ENCODE results near the gene ANXA4. TPM values are rescaled to one million over a fixed set of nuclear protein-coding genes. Genes with fewer than 3 reads are reported as not detected.

ANXA4 gene
- total and polyA plus RNA-seq, 7 donors, result 33.3 to 183 (median 55.8) TPM

- Histone ChIP-seq H3K4me1 (no peaks in the 10 kb centered on the region), H3K4me3 (no peak overlapping the region), H3K9me3 (no peaks in the 10 kb centered on the region), H3K36me3 (no peaks in the 10 kb centered on the region), H3K27ac (no peak overlapping the region), H3K27me3 (no peaks in the 10 kb centered on the region)
- no peak for DNase-seq
- 70 to 83% methylated on average over 3 of the region's 3 CpGs for WGBS, 2 donors
- TF ChIP-seq EP300 (IDR thresholded peaks at IDR 0.05) (no peak), POLR2A (IDR thresholded peaks at IDR 0.05) (no peak), POLR2AphosphoS5 (IDR thresholded peaks at IDR 0.05) (no peak), CTCF (IDR thresholded peaks at IDR 0.05) (no peak)
- intact Hi-C loops (cut with DNase I), result no loop called here
Measured at GRCh38 chr2:69703189-69703588, 38.7 kb upstream of the ANXA4 start.

- no peak overlapping the region for H3K4me3 ChIP-seq
- no peak for DNase-seq
- H3K27ac ChIP-seq, result no peak overlapping the region
- no peaks in the 10 kb centered on the region for H3K9me3 ChIP-seq
- no peaks in the 10 kb centered on the region for H3K4me1 ChIP-seq
- TF ChIP-seq POLR2AphosphoS5 (IDR thresholded peaks at IDR 0.05) (no peak), CTCF (IDR thresholded peaks at IDR 0.05) (no peak), POLR2A (IDR thresholded peaks at IDR 0.05) (no peak), EP300 (IDR thresholded peaks at IDR 0.05) (no peak)
- H3K27me3 ChIP-seq, result no peaks in the 10 kb centered on the region
- no peaks in the 10 kb centered on the region for H3K36me3 ChIP-seq
- 79 to 89% methylated on average over 5 of the region's 5 CpGs for WGBS, 2 donors
- intact Hi-C loops (cut with DNase I), result no loop called here
Measured at GRCh38 chr2:69704446-69704845, 37.5 kb upstream of the ANXA4 start.

GRCh38 chr2:69709290-69709689, 32.6 kb upstream of the ANXA4 start:
- DNase-seq, result no peak
- Histone ChIP-seq H3K4me3 (no peak overlapping the region), H3K4me1 (no peaks in the 10 kb centered on the region), H3K36me3 (no peaks in the 10 kb centered on the region), H3K27me3 (no peaks in the 10 kb centered on the region), H3K27ac (no peak overlapping the region), H3K9me3 (no peaks in the 10 kb centered on the region)
- intact Hi-C loops (cut with DNase I), result no loop called here
- TF ChIP-seq POLR2A (IDR thresholded peaks at IDR 0.05), result no peak
- no peak for TF ChIP-seq POLR2AphosphoS5 (IDR thresholded peaks at IDR 0.05)
- no peak for TF ChIP-seq CTCF (IDR thresholded peaks at IDR 0.05)
- no peak for TF ChIP-seq EP300 (IDR thresholded peaks at IDR 0.05)
- WGBS, 2 donors, result 68 to 80% methylated on average over 5 of the region's 5 CpGs

- H3K4me3 ChIP-seq, result no peak overlapping the region
- H3K36me3 ChIP-seq, result no peaks in the 10 kb centered on the region
- WGBS, 2 donors, result 90 to 94% methylated on average over 3 of the region's 3 CpGs
Measured at GRCh38 chr2:69711971-69712370, 30.0 kb upstream of the ANXA4 start.

More at GRCh38 chr2:69711971-69712370, 30.0 kb upstream of the ANXA4 start:
- TF ChIP-seq CTCF (IDR thresholded peaks at IDR 0.05), result no peak
- TF ChIP-seq POLR2AphosphoS5 (IDR thresholded peaks at IDR 0.05), result no peak
- TF ChIP-seq POLR2A (IDR thresholded peaks at IDR 0.05), result no peak
- TF ChIP-seq EP300 (IDR thresholded peaks at IDR 0.05), result no peak
- no peaks in the 10 kb centered on the region for H3K4me1 ChIP-seq
- intact Hi-C loops (cut with DNase I), result loop anchor here (5.0 kb wide), 1 partner anchor 330 kb away; no protein-coding TSS in a partner anchor
- H3K9me3 ChIP-seq, result no peaks in the 10 kb centered on the region
- no peak for DNase-seq
- no peak overlapping the region for H3K27ac ChIP-seq
- H3K27me3 ChIP-seq, result no peaks in the 10 kb centered on the region

Data from sigmoid colon (tissue), 7 donors.